ENCODE results near the gene RIBC1.

DNA sequence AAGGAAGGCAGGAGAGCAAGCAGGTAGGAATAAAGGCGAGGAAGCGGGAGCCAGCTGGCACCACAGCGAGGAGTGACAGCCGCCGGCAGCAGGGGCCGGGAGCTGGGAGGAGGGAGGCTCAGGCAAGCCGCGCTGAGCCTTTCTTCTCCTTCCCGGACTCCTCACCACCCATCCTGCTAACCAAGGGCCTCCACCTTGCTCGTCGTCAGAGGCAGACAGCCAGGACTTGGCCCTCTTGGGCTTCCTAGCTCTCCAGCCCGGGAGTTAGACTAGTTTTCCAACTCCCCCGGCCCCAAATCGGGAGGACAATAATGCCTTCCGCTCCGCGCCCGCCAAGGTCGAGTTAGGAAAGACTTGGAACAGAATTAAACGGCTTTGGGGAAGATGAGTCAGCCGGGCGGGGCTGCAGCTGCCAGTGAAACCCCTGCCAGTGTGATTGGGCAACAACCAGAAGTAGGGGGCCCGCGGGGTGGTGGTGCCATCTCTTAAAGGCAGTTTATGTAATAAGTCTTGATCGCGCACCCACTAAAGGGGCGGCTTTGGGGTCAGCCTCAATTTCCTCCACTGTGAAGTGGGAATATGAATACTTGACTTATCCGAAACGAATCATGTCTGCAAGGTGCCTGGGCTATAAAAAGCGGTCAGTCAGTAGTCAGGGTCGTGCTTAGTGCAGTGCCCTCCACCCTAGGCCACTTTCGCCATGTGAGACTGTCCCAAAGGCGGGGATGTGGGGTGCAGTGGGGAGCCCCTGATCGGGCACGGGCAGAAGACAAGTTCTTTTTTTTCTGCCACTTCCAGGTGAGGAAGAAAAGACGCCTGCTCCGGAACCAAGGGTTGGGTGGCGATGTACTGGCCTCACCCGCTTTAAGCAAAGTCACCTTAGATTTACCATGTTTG is 18.2 kb downstream of the RIBC1 start:
- no peak for TF ChIP-seq GATA2 (IDR thresholded peaks at IDR 0.05; ENCODE audit: low read depth, low read length)
- TF ChIP-seq GATA3 (IDR thresholded peaks at IDR 0.05; ENCODE audit: low read depth, low read length): no peak

All from SH-SY5Y (cell line).